Neuron (in vitro differentiated cells): ENCODE data around the gene OPRM1.

Source experiments
- H2AFZ ChIP-seq: one replicate; pipeline ENCODE4 v1.6.1; 2013; ENCODE audit warnings: low read depth, mild to moderate bottlenecking, inconsistent platforms, low read length, moderate library complexity
- H3K27me3 ChIP-seq: one replicate; pipeline ENCODE4 v1.6.1; 2013; ENCODE audit warnings: low read length; ENCODE audit not compliant: insufficient read depth
- H3K36me3 ChIP-seq: one replicate; pipeline ENCODE4 v1.6.1; 2013; ENCODE audit warnings: low read length; ENCODE audit not compliant: insufficient read depth
- H3K4me1 ChIP-seq: one replicate; pipeline ENCODE4 v1.6.1; 2013; ENCODE audit warnings: low read length; ENCODE audit not compliant: insufficient read depth
- H3K4me3 ChIP-seq: 2 replicates; pipeline ENCODE4 v1.5.1; 2013; ENCODE audit warnings: mild to moderate bottlenecking, low read length, moderate library complexity
- H3K9me3 ChIP-seq: one replicate; pipeline ENCODE4 v1.6.1; 2013; ENCODE audit warnings: low read length

The OPRM1 gene

GRCh38 chr6:154274168-154274567 is 235.1 kb downstream of the OPRM1 start:
- no peak overlapping the region for H2AFZ ChIP-seq
- no peaks in the 10 kb centered on the region for H3K4me1 ChIP-seq
- no peak overlapping the region for H3K4me3 ChIP-seq
- H3K27me3 ChIP-seq, result no peaks in the 10 kb centered on the region
- H3K36me3 ChIP-seq, result no peaks in the 10 kb centered on the region
- no peaks in the 10 kb centered on the region for H3K9me3 ChIP-seq

GRCh38 chr6:154276810-154277628 is 238.0 kb downstream of the OPRM1 start:
- Histone ChIP-seq H3K27me3 (no peaks in the 10 kb centered on the region), H2AFZ (no peak overlapping the region), H3K4me3 (no peak overlapping the region), H3K4me1 (no peaks in the 10 kb centered on the region), H3K9me3 (no peaks in the 10 kb centered on the region), H3K36me3 (no peaks in the 10 kb centered on the region)

- Histone ChIP-seq H3K27me3 (no peaks in the 10 kb centered on the region), H2AFZ (no peak overlapping the region), H3K4me1 (no peaks in the 10 kb centered on the region), H3K9me3 (no peaks in the 10 kb centered on the region), H3K36me3 (no peaks in the 10 kb centered on the region), H3K4me3 (no peak overlapping the region)
These were observed 238.6 kb downstream of the OPRM1 start for GRCh38 chr6:154277629-154278017.

GRCh38 chr6:154280521-154280920 is 241.5 kb downstream of the OPRM1 start:
- no peaks in the 10 kb centered on the region for H3K9me3 ChIP-seq
- no peaks in the 10 kb centered on the region for H3K36me3 ChIP-seq
- H3K4me1 ChIP-seq, result no peaks in the 10 kb centered on the region
- no peaks in the 10 kb centered on the region for H3K27me3 ChIP-seq
- no peak overlapping the region for H2AFZ ChIP-seq
- no peak overlapping the region for H3K4me3 ChIP-seq

- Histone ChIP-seq H3K36me3 (no peaks in the 10 kb centered on the region), H3K4me1 (no peaks in the 10 kb centered on the region), H3K4me3 (no peak overlapping the region), H2AFZ (no peak overlapping the region), H3K27me3 (no peaks in the 10 kb centered on the region), H3K9me3 (no peaks in the 10 kb centered on the region)
These were observed 245.3 kb downstream of the OPRM1 start for GRCh38 chr6:154284313-154284853.

- no peaks in the 10 kb centered on the region for H3K9me3 ChIP-seq
- H3K36me3 ChIP-seq, result no peaks in the 10 kb centered on the region
- H3K27me3 ChIP-seq, result no peaks in the 10 kb centered on the region
- no peak overlapping the region for H3K4me3 ChIP-seq
- H2AFZ ChIP-seq, result no peak overlapping the region
- no peaks in the 10 kb centered on the region for H3K4me1 ChIP-seq
These were observed 246.8 kb downstream of the OPRM1 start for GRCh38 chr6:154285826-154286225.

GRCh38 chr6:154289818-154290508 is 250.9 kb downstream of the OPRM1 start:
- H3K4me3 ChIP-seq, result no peak overlapping the region
- H2AFZ ChIP-seq, result no peak overlapping the region
- no peaks in the 10 kb centered on the region for H3K27me3 ChIP-seq
- H3K36me3 ChIP-seq, result no peaks in the 10 kb centered on the region
- H3K9me3 ChIP-seq, result no peaks in the 10 kb centered on the region
- H3K4me1 ChIP-seq, result no peaks in the 10 kb centered on the region

- Histone ChIP-seq H3K27me3 (no peaks in the 10 kb centered on the region), H2AFZ (no peak overlapping the region), H3K4me3 (no peak overlapping the region), H3K9me3 (no peaks in the 10 kb centered on the region), H3K36me3 (no peaks in the 10 kb centered on the region), H3K4me1 (no peaks in the 10 kb centered on the region)
These were observed 253.0 kb downstream of the OPRM1 start for GRCh38 chr6:154292066-154292465.

- Histone ChIP-seq H3K36me3 (no peaks in the 10 kb centered on the region), H3K9me3 (no peaks in the 10 kb centered on the region), H3K27me3 (no peaks in the 10 kb centered on the region), H3K4me1 (peaks cover 6% of the 10 kb centered on the region), H2AFZ (no peak overlapping the region), H3K4me3 (no peak overlapping the region)
These were observed 253.9 kb downstream of the OPRM1 start for GRCh38 chr6:154292855-154293519.

- Histone ChIP-seq H3K9me3 (no peaks in the 10 kb centered on the region), H2AFZ (no peak overlapping the region), H3K4me1 (peaks cover 6% of the 10 kb centered on the region), H3K36me3 (no peaks in the 10 kb centered on the region), H3K27me3 (no peaks in the 10 kb centered on the region), H3K4me3 (no peak overlapping the region)
These were observed 256.7 kb downstream of the OPRM1 start for GRCh38 chr6:154295733-154296132.
